Measurements from ENCODE around the gene GIGYF2.

GIGYF2 gene

DNA sequence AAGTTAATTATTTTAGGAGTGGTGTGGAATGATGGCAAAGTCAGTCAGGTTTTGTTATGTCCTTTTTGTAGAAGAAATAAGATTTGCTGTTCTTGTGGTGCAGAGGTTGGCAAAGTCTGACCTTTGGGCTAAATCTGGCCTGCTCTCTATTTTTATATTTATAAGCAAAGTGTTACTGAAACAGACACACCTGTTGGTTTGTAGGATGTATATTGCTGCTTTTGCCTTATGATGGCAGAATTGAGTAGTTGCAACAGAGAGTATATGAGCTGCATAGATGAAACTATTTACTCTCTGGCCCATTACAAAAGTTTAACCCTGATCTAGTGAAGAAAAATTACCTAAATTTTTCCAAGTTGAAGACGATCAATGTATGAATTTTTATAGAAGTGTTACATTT, 113.3 kb downstream of the GIGYF2 start:
- in situ Hi-C loops (cut with HindIII; ENCODE audit: low sequenced_read_pairs), result no loop called here

DNA sequence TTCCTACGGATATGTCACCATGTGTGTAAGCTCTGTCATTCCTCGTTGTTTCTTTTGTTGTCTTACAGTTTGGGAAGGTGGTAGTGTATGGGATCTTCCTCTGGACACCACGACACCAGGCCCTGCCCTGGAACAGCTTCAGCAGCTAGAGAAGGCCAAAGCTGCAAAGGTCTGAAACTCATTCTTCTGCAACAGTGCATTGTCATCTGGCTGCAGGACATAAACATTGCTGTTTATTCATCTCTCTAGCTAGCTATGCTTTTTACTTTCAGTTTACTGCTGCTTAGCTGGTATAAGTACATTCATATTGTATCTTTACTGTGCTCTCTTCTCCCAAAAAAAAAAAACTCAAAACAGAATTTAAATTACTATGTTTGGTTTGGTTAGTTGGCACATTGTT, 118.4 kb downstream of the GIGYF2 start:
- in situ Hi-C loops (cut with HindIII; ENCODE audit: low sequenced_read_pairs), result no loop called here

- in situ Hi-C loops (cut with HindIII; ENCODE audit: low sequenced_read_pairs), result no loop called here
Observed at GRCh38 chr2:232816657-232817056, 119.5 kb downstream of the GIGYF2 start.

- in situ Hi-C loops (cut with HindIII; ENCODE audit: low sequenced_read_pairs), result no loop called here
Observed at GRCh38 chr2:232817756-232818155, 120.6 kb downstream of the GIGYF2 start.

DNA sequence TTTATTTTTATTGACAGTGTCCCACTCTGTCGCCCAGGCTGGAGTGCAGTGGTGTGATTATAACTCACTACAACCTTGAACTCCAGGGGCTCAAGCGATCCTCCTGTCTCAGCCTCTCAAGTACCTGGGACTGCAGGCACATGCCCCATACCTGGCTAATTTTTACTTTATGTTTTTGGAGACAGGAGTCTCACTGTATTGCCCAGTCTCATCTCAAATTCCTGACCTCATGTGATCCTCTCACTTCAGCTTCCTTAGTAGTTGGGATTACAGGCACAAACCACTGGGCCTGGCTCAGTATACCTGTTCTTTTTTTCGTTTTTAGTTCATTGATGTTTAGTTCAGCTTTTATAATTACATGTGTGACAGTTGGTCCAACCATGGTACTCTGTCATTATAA, 132.9 kb downstream of the GIGYF2 start:
- in situ Hi-C loops (cut with HindIII; ENCODE audit: low sequenced_read_pairs), result no loop called here

- in situ Hi-C loops (cut with HindIII; ENCODE audit: low sequenced_read_pairs), result no loop called here
Observed at GRCh38 chr2:232831496-232831895, 134.4 kb downstream of the GIGYF2 start.

GRCh38 chr2:232833830-232834229, 136.7 kb downstream of the GIGYF2 start:
- in situ Hi-C loops (cut with HindIII; ENCODE audit: low sequenced_read_pairs), result no loop called here

DNA sequence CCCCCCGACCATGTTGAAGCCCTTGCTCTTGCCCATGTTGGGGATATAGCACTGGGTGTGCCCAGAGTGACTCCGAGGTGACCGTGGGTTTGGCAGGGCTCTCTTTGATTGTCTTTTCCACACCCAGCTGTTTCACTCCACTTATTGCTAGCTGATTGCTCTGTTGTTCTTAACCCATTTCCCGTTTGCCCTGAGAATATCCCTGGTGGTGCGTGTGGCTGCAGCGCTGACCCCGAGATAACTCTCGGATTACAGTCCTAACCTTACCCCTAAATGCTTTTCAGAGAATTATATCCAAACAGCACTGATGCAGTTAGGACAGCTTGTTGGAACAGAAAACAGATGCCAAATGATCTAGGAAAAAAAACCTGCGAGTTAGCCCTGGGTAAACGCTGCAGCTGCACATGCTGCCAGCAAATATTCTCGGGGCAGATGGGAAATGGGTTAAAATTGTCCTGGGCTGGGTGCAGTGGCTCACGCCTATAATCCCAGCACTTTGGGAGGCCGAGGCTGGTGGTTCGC, 138.6 kb downstream of the GIGYF2 start:
- in situ Hi-C loops (cut with HindIII; ENCODE audit: low sequenced_read_pairs), result no loop called here

GRCh38 chr2:232836934-232837333, 139.8 kb downstream of the GIGYF2 start:
- in situ Hi-C loops (cut with HindIII; ENCODE audit: low sequenced_read_pairs), result no loop called here

GRCh38 chr2:232838406-232838874, 141.3 kb downstream of the GIGYF2 start:
- in situ Hi-C loops (cut with HindIII; ENCODE audit: low sequenced_read_pairs), result no loop called here

- in situ Hi-C loops (cut with HindIII; ENCODE audit: low sequenced_read_pairs), result no loop called here
Observed at GRCh38 chr2:232839411-232840079, 142.4 kb downstream of the GIGYF2 start.

DNA sequence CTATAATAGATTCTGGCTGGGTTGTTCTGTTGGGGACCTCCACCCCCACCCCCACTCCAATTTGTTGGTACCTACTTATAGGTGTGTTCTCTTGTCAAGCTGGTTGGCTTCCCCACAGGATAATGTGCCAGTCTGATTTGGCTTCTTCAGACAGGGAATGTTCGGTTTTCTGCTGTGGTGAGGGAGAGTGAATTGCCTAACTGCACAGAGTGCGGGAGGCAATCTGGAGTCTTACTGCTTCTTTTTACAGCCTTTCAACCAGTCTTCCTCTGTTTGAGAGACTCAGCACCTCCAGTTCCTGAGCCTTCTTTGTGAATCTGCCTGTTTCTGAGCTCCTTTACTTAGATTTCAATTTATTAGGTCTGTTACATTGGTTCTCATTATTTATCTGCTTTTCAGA, 145.6 kb downstream of the GIGYF2 start:
- in situ Hi-C loops (cut with HindIII; ENCODE audit: low sequenced_read_pairs), result no loop called here

DNA sequence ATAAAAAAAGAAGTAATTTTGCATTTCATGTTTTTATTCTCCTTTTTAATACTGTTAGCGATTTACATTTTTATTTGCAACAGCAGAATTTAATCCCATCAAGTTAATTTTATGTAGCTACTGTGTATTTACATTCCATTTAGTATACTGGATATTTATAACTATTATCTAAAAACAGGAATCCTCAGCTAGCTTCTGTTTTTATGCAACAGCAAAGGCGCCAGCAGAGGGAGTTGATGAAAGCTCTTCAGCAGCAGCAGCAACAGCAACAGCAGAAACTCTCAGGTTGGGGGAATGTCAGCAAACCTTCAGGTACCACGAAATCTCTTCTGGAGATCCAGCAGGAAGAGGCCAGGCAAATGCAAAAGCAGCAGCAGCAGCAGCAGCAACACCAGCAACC, 146.7 kb downstream of the GIGYF2 start:
- in situ Hi-C loops (cut with HindIII; ENCODE audit: low sequenced_read_pairs), result no loop called here

DNA sequence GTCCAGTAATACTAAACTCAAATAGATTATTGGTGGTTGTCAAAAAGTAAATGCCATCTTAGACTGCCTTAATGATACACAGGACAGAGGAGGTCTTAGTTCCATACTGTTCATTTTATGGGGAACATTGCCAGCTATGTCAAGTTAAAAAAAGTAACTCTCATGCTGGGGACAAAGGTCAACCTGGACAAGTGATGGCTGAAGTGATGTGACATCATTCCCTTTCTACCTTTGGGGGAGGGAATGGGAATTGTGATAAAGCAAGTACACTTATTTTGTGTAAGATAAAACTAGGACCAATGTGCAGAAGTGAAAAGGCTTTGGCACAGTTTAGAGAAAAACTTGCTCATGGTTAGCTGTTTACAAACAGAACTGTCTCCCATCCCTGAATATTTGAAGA, 148.9 kb downstream of the GIGYF2 start:
- in situ Hi-C loops (cut with HindIII; ENCODE audit: low sequenced_read_pairs), result no loop called here

DNA sequence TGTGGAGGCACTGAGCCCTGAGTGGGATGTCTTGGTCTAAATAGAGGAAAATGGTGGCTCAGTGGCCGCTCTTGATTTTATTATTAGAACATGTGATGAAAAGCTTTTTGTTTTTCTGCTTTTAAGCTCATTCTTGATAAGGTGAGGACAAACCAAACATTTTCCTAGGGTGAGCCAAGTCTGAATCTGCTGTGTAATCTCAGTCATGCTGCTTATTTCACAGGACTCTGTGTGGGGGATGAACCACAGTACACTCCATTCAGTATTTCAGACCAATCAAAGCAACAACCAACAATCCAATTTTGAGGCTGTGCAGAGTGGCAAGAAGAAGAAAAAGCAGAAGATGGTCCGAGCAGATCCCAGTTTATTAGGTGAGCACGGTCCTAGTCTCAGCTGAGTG, 152.9 kb downstream of the GIGYF2 start:
- in situ Hi-C loops (cut with HindIII; ENCODE audit: low sequenced_read_pairs), result loop anchor here (25.0 kb wide), 1 partner anchor 387 kb away; no protein-coding TSS in a partner anchor

- in situ Hi-C loops (cut with HindIII; ENCODE audit: low sequenced_read_pairs), result loop anchor here (25.0 kb wide), 1 partner anchor 385 kb away; no protein-coding TSS in a partner anchor
Observed at GRCh38 chr2:232852081-232852480, 154.9 kb downstream of the GIGYF2 start.

- in situ Hi-C loops (cut with HindIII; ENCODE audit: low sequenced_read_pairs), result loop anchor here (25.0 kb wide), 1 partner anchor 385 kb away; no protein-coding TSS in a partner anchor
Observed at GRCh38 chr2:232852676-232853075, 155.5 kb downstream of the GIGYF2 start.

DNA sequence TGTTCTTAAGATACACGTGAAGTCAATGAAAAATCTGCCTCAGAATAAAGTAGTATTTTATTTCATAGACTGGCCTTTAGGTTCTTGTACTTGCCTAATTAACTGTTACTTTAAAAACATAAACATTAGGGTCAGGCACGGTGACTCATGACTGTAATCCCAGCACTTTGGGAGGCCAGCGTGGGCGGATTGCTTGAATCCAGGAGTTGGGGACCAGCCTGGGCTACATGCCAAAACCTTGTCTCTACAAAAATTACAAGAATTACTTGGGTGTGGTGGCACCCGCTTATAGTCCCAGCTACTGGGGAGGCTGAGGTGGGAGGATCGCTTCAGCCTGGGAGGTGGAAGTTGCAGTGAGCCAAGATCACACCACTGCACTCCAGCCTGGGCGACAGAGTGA, 157.0 kb downstream of the GIGYF2 start:
- in situ Hi-C loops (cut with HindIII; ENCODE audit: low sequenced_read_pairs), result loop anchor here (25.0 kb wide), 1 partner anchor 383 kb away; no protein-coding TSS in a partner anchor

GRCh38 chr2:232857158-232857563, 160.0 kb downstream of the GIGYF2 start:
- in situ Hi-C loops (cut with HindIII; ENCODE audit: low sequenced_read_pairs), result loop anchor here (25.0 kb wide), 1 partner anchor 380 kb away; no protein-coding TSS in a partner anchor

GRCh38 chr2:232859385-232859916, 162.3 kb downstream of the GIGYF2 start:
- in situ Hi-C loops (cut with HindIII; ENCODE audit: low sequenced_read_pairs), result loop anchor here (25.0 kb wide), 1 partner anchor 378 kb away; no protein-coding TSS in a partner anchor

GRCh38 chr2:232860593-232861241, 163.6 kb downstream of the GIGYF2 start:
- in situ Hi-C loops (cut with HindIII; ENCODE audit: low sequenced_read_pairs), result loop anchor here (25.0 kb wide), 1 partner anchor 377 kb away; no protein-coding TSS in a partner anchor

Data from DLD1 (cell line).